Endometrial microvascular endothelial cells (primary cell): ENCODE measurements around the gene ZNF446. TPM values are rescaled to one million over a fixed set of nuclear protein-coding genes. Genes with fewer than 3 reads are reported as not detected.
"Not testable (repeated sequence)": the region's sequence is repeated elsewhere in the genome, so short reads cannot be mapped to it uniquely, and the experiment has no call there.

Experiments used
- in situ Hi-C: cut with HindIII; loops from 2 replicates; pipeline ENCODE4 v1.10.0; 2017; ENCODE audit warnings: low sequenced_read_pairs, low pct_unique_long_range_greater_than_20kb; ENCODE audit errors: inconsistent ontology term
- total RNA-seq: library from RNA; depleted of rRNA; stranded (reverse); fragments of >200 nt; gene quantifications from one replicate; pipeline ENCODE4 v1.2.3, GENCODE V29; 2015; ENCODE audit errors: inconsistent ontology term

The ZNF446 gene
- total RNA-seq, 1 donor from 2014 or later = 7.4 TPM

DNA sequence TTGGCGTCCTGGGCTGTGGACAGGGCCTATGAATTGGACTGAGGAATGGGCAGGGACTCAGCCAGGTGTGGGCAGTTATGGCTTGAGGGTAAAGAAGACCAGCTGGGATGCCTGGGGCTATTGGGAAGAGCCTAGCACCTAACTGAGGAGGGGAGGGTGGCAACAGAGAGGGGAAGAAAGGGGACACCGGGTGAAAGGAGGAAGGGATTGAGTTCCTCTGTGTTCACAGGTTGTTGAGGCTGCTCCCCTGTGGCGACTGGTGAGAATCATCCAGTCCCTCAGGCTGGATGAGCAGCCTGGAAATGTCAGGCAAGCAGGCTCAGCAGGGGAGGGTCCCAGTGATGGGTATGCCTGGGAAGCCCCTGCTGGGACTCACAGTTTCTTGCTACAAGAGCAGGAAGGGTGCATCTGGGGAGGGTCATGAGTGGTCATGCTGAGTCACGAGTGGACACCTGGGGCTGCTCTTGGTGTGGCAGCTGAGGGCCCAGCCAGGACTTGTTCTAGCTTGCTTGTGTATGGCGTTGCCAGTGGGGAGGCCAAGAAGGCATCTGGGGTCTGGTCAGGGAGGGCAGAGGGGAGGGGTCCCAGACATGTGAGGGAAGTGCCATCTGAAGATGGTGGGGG lies 7.8 kb upstream of the ZNF446 start:
- in situ Hi-C loops = no loop called here

DNA sequence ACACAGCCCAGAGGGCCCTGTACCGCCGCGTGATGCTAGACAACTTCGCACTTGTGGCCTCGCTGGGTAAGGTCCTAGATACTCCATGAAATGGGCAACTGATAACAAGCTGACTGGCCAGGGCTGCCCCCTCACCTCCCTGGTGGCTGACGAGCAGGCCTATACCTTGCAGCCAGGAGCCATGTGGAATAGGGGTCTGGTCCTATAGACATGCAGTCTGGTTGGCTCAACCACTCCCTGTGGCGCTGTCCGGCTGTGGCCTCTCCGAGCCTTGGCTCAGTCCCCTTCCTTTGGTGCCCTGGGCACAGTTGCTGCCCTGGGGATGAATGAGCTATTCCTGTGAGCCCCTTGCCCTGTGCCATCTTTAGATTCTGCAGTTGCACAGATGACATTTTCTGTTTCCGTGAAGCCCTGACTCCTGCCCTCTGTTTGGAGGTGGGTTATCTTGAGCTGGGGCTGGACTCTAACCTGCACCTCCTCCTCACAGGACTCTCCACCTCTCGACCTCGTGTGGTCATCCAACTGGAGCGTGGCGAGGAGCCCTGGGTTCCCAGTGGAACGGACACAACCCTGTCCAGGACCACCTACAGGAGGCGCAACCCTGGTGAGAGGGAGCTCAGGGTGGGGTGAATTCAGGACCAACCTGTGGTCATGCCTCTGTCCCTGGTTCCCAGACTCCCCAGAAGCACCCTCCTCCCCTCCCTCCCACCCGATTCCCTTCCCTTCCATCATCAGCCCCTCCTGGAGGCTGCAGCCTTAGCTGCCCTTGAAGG lies 6.7 kb upstream of the ZNF446 start:
- in situ Hi-C loops = no loop called here

GRCh38 chr19:58470837-58471543 lies 5.2 kb upstream of the ZNF446 start:
- in situ Hi-C loops = not testable (repeated sequence)

DNA sequence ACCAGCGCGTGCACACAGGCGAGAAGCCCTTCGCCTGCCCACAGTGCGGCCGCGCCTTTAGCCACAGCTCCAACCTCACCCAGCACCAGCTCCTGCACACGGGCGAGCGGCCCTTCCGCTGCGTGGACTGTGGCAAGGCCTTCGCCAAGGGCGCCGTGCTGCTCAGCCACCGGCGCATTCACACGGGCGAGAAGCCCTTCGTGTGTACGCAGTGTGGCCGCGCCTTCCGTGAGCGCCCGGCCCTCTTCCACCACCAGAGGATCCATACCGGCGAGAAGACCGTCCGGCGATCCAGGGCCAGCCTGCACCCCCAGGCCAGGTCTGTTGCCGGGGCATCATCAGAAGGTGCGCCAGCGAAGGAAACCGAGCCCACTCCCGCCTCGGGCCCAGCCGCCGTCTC lies 4.4 kb upstream of the ZNF446 start:
- in situ Hi-C loops = no loop called here

GRCh38 chr19:58473775-58474174 lies 2.4 kb upstream of the ZNF446 start:
- in situ Hi-C loops = no loop called here

DNA sequence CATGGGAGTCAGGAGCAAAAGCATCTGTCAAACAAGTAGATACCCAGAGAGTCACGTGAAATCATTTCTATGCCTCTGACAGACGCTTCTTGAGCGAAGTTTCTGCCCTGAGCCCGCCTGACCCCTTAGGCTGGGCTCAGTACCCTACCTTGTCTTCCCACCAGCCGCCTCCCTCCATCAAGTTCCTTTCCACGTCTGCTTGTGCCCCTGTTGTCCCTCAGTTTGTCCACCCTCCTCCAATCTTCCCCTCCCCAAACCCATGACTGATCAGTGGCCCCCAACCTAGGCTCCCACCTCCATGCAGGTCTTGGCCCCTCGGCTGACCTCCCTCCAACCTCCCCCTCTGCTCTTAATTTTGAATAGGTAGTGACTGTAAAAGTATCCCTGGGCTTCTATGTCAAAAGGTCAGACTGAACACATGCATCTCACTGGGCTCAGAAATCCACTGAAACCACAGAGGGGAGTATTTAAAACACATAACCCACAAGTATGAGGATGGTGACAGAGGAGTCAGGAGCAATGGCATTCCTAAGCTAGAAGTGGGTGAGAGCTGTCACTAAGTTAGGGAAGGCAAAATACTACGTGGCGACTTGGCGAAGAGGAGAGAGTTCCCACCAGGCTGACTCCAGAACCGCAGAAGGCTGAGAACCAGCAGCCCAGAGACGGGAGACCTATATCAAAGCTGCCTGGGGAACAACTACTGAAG lies 1.7 kb upstream of the ZNF446 start:
- in situ Hi-C loops = no loop called here

- in situ Hi-C loops = no loop called here
Measured at GRCh38 chr19:58474997-58475713, 997 bp upstream of the ZNF446 start.

GRCh38 chr19:58476498-58477015 lies 405 bp downstream of the ZNF446 start:
- in situ Hi-C loops = no loop called here

- in situ Hi-C loops = no loop called here
Measured at GRCh38 chr19:58477130-58477529, 978 bp downstream of the ZNF446 start.

DNA sequence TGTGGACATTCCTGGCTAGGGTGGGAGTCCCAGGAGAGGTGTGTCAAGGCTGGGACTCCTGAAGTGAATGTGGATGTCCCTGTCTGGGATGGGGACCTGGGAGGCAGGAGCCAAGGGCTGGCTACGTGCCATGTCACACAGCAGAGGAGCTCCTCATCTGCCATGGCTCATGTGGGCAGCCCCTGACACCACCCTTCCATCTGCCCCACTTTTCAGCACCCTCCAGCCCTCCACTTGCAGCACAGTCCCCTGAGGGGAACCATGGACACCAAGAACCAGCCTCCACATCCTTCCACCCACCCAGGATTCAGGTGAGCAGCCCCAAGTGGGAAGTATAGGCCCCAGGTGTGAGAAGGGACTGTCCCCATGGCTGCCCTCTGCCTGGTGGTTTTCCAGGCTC lies 1.7 kb downstream of the ZNF446 start:
- in situ Hi-C loops = no loop called here

- in situ Hi-C loops = no loop called here
Measured at GRCh38 chr19:58479303-58479702, 3.2 kb downstream of the ZNF446 start.

GRCh38 chr19:58479736-58480480 lies 3.8 kb downstream of the ZNF446 start:
- in situ Hi-C loops = no loop called here

DNA sequence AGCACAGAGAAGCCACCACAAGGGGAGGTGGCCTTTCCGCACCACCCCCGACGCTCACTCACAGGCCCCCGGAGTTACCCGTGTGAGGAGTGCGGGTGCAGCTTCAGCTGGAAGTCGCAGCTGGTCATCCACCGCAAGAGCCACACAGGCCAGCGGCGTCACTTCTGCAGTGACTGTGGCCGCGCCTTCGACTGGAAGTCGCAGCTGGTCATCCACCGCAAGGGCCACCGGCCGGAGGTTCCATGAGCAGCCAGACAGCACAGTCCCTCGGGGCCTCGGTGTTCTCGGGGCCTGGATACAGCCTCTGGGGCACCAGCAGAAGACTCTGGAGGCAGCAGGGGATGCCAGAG lies 4.3 kb downstream of the ZNF446 start:
- in situ Hi-C loops = no loop called here

DNA sequence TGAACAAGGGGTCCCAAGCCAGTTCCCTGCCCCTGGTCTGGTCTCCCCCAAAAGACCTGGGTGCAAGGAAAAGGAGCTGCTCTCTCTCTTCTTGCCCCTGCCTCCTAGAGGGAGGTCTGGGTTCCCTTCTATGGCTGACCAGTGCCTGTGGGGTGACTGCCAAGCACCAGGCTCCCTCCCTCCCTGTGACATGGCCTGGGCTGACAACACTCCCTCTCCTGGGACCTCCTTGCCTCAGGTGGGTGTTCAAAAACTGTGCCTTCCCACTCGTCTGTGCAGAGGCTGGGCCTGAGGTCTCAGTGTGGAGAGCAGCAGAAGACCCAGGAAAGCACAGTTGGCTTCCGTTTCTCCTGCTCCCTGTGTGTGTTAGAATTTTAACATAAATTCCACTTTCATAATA lies 4.7 kb downstream of the ZNF446 start:
- in situ Hi-C loops = no loop called here

GRCh38 chr19:58482372-58482771 lies 6.2 kb downstream of the ZNF446 start:
- in situ Hi-C loops = no loop called here

DNA sequence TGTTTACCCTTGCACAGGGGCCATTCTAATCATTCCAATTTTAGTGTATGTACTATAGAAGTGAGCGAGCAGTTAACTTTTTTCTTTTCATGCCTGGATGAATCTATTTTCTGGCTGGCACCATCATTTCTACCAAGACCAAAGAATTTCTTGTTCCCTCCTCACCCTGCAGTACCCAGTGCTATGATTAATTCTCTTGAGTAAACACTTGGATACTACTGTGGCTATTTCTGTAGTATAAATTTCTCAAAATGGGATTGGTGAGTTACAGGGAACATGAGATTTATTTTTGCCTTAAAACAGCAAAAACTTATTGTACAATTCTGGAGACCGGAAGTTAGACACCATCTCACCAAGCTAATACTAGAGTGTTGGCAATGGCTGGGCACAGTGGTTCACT lies 7.6 kb downstream of the ZNF446 start:
- in situ Hi-C loops = no loop called here

DNA sequence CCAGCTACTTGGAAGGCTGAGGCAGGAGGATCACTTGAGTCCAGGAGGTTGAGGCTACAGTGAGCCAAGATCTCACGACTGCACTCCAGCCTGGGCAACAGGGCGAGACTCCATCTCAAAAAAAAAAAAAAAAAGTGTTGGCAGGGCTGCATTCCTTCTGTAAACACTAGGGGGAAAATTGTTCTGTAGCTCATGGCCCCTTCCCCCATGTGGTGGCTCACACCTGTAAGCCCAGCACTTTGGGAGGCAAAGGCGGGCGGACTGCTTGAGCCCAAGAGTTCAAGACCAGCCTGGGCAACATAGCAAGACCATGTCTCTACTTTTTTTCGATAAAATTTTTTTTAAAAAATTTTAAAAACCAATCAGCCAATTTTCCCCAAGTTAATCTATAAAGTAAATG lies 8.2 kb downstream of the ZNF446 start:
- in situ Hi-C loops = not testable (repeated sequence)

DNA sequence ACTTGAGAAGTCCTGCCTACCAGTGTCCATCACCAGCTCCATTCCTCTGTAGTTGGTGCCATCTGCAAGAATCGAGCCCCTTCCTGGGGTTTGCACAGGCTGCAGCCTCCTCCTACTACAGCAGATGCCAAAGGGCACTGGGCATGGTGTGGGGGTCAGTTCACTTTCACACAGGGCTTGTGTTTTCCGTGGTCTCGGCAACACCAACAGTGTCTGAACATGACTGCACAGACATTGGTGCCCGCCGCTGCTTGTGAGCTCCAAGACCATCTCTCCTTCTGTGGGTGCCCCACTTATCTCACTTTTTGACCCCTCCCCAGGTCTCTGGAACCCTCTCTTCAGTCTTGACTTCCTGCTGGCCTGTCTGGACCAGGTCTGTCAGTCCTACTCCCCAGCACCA lies 15.2 kb downstream of the ZNF446 start:
- in situ Hi-C loops = no loop called here
